Measurements from ENCODE around the gene HAO1.

The HAO1 gene

DNA sequence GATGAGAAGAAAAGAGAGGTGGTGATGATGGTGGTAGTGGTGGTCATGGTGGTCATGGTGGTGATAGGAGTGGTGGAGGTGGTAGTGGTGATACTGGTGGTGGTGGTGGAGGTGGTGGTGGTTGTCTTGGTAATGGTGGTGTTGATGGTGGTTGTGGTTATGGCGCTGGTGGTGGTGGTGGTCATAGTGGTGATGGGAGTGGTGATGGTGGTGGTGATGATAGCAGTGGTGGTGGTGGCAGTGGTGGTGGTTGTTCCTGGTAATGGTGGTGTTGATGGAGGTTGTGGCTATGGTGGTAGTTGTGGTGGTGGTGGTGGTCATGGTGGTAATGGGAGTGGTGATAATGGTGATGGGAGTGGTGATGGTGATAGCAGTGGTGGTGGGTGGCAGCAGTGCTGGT lies 36.8 kb downstream of the HAO1 start:
- Histone ChIP-seq H3F3A (ENCODE audit: low read depth) (no peaks in the 10 kb centered on the region), H3K4me1 (ENCODE audit: insufficient read depth, low read length, poor library complexity, severe bottlenecking) (peaks cover 5% of the 10 kb centered on the region), H3K4me3 (ENCODE audit: low read length, poor library complexity, severe bottlenecking) (no peak overlapping the region), H3K9me2 (replicated peaks; ENCODE audit: low read depth, low read length) (no peaks in the 10 kb centered on the region), H3K27me3 (ENCODE audit: insufficient read depth, low read length, poor library complexity, severe bottlenecking) (no peaks in the 10 kb centered on the region), H3K36me3 (ENCODE audit: insufficient read depth, low read length) (no peaks in the 10 kb centered on the region), H3K9ac (ENCODE audit: low read depth, low read length, poor library complexity, severe bottlenecking) (no peak overlapping the region), H3K4me2 (ENCODE audit: low read depth, low read length, poor library complexity, severe bottlenecking) (no peak overlapping the region), H2AFZ (ENCODE audit: low read length) (no peak overlapping the region), H4K20me1 (ENCODE audit: insufficient read depth, low read length, poor library complexity, severe bottlenecking) (no peaks in the 10 kb centered on the region), H3K79me2 (ENCODE audit: insufficient read depth, low read length) (no peaks in the 10 kb centered on the region), H3K9me3 (ENCODE audit: insufficient read depth, low read depth, low read length) (no peaks in the 10 kb centered on the region)
- TF ChIP-seq EZH2phosphoT487 (IDR thresholded peaks at IDR 0.05; ENCODE audit: borderline replicate concordance) = no peak
- TF ChIP-seq, protein P1, sequence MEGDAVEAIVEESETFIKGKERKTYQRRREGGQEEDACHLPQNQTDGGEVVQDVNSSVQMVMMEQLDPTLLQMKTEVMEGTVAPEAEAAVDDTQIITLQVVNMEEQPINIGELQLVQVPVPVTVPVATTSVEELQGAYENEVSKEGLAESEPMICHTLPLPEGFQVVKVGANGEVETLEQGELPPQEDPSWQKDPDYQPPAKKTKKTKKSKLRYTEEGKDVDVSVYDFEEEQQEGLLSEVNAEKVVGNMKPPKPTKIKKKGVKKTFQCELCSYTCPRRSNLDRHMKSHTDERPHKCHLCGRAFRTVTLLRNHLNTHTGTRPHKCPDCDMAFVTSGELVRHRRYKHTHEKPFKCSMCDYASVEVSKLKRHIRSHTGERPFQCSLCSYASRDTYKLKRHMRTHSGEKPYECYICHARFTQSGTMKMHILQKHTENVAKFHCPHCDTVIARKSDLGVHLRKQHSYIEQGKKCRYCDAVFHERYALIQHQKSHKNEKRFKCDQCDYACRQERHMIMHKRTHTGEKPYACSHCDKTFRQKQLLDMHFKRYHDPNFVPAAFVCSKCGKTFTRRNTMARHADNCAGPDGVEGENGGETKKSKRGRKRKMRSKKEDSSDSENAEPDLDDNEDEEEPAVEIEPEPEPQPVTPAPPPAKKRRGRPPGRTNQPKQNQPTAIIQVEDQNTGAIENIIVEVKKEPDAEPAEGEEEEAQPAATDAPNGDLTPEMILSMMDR (conservative IDR thresholded peaks at IDR 0.05; ENCODE audit: low read length) = no peak

DNA sequence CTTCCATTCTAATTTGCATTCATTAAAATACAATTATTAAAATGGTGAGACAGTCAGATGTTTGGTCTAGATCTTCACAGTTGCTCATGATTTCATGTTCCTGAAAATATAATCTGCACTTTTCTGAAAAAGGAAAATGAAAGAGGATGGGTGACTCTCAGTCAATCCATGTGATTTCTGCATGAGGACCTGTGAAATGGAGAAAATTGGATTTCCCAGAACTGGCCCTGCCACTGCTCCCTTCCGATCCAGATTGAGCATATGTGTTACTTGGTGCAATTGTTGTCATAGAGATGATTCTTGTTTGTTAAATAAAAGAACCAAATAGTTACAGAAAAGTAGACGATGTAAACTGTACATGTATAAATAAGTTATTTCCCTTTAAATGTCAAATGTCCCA lies 37.4 kb downstream of the HAO1 start:
- Histone ChIP-seq H4K20me1 (ENCODE audit: insufficient read depth, low read length, poor library complexity, severe bottlenecking) (no peaks in the 10 kb centered on the region), H3K4me3 (ENCODE audit: low read length, poor library complexity, severe bottlenecking) (no peak overlapping the region), H3K36me3 (ENCODE audit: insufficient read depth, low read length) (no peaks in the 10 kb centered on the region), H3K9me3 (ENCODE audit: insufficient read depth, low read depth, low read length) (no peaks in the 10 kb centered on the region), H3K79me2 (ENCODE audit: insufficient read depth, low read length) (no peaks in the 10 kb centered on the region), H2AFZ (ENCODE audit: low read length) (no peak overlapping the region), H3K9me2 (replicated peaks; ENCODE audit: low read depth, low read length) (no peaks in the 10 kb centered on the region), H3K27me3 (ENCODE audit: insufficient read depth, low read length, poor library complexity, severe bottlenecking) (no peaks in the 10 kb centered on the region), H3K9ac (ENCODE audit: low read depth, low read length, poor library complexity, severe bottlenecking) (no peak overlapping the region), H3F3A (ENCODE audit: low read depth) (no peaks in the 10 kb centered on the region), H3K4me2 (ENCODE audit: low read depth, low read length, poor library complexity, severe bottlenecking) (no peak overlapping the region), H3K4me1 (ENCODE audit: insufficient read depth, low read length, poor library complexity, severe bottlenecking) (peaks cover 5% of the 10 kb centered on the region)
- TF ChIP-seq EZH2phosphoT487 (IDR thresholded peaks at IDR 0.05; ENCODE audit: borderline replicate concordance) = no peak
- TF ChIP-seq, protein P1 (conservative IDR thresholded peaks at IDR 0.05; ENCODE audit: low read length) = no peak

DNA sequence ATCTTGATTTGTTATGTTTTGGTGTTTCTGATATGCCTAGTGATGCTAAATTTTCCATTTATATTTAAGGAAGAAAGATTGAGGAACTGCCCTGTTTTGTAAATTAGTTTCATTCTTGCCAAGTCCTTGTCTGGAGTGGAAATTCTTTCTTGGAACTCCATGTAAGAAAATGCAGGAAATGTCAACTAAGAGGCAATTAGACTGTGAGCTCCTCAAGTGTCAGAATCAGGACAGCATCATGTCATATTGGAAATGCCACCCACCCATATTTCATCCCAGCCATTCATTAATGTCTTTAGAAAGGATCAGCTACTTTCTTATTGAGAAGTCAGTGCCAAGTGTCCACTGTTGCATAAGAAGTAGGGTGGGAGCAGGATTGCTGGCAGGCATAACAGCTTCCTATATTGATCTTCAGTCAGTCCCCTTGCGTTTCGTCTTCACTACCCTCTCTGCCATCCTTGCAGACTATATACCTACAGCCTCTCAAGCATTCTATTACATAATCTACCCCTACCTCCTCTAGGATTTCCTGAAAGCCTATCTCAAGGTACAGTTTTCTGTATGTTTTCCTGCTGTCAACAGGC lies 42.4 kb downstream of the HAO1 start:
- no peaks in the 10 kb centered on the region for H3K9me2 ChIP-seq (replicated peaks; ENCODE audit: low read depth, low read length)
- H3K9me3 ChIP-seq (ENCODE audit: insufficient read depth, low read depth, low read length) = no peaks in the 10 kb centered on the region
- no peaks in the 10 kb centered on the region for H3F3A ChIP-seq (ENCODE audit: low read depth)
- H3K4me3 ChIP-seq (ENCODE audit: low read length, poor library complexity, severe bottlenecking) = no peak overlapping the region
- H3K36me3 ChIP-seq (ENCODE audit: insufficient read depth, low read length) = no peaks in the 10 kb centered on the region
- no peak for TF ChIP-seq EZH2phosphoT487 (IDR thresholded peaks at IDR 0.05; ENCODE audit: borderline replicate concordance)
- TF ChIP-seq, protein P1 (conservative IDR thresholded peaks at IDR 0.05; ENCODE audit: low read length) = no peak
- no peaks in the 10 kb centered on the region for H3K79me2 ChIP-seq (ENCODE audit: insufficient read depth, low read length)
- no peak overlapping the region for H2AFZ ChIP-seq (ENCODE audit: low read length)
- no peaks in the 10 kb centered on the region for H3K4me1 ChIP-seq (ENCODE audit: insufficient read depth, low read length, poor library complexity, severe bottlenecking)
- no peaks in the 10 kb centered on the region for H4K20me1 ChIP-seq (ENCODE audit: insufficient read depth, low read length, poor library complexity, severe bottlenecking)
- H3K9ac ChIP-seq (ENCODE audit: low read depth, low read length, poor library complexity, severe bottlenecking) = no peak overlapping the region
- H3K4me2 ChIP-seq (ENCODE audit: low read depth, low read length, poor library complexity, severe bottlenecking) = no peak overlapping the region
- H3K27me3 ChIP-seq (ENCODE audit: insufficient read depth, low read length, poor library complexity, severe bottlenecking) = no peaks in the 10 kb centered on the region

Data from Loucy (cell line).